LoVo (cell line): ENCODE data around the gene SUN2.

ENCODE experiments used
- DNase-seq: peaks from one replicate; pipeline ENCODE4 v3.0.0-alpha.2; 2016; ENCODE audit warnings: low spot score

Gene SUN2

GRCh38 chr22:38776086-38776485 lies 20.3 kb upstream of the SUN2 start:
- DNase-seq, result no peak

GRCh38 chr22:38775656-38776055 lies 19.9 kb upstream of the SUN2 start:
- DNase-seq, result no peak

DNA sequence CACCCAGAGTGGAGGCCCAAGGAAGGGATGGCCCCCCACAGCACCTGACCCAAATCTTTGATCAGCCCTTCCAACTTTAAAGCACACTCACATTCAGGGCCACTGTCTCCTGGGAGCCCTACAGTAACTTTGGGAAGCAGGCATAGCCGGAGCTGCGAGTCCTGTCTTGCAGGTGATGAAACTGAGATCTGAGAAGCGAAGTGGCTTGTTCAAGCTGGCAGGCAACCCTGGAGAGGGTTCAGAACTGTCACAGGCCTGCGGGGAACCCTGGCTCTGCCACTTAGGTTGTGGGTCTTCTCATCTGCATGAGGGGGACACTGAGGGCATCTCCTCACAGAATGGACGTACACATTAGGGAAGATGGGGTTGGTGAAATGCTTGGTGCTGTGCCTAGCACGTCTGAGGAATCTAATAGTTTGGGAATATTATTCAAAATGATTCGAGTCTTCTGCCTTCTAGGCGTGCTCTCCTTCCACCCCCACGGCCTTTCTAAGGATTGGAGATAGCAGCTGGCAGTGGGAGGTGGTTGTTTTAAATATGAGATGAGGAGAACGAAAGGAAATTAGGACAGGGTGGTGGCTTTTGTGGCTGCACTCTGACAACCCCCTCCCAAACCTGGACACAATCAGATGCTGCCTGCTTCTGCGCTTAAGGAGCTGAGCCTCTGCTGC lies 18.8 kb upstream of the SUN2 start:
- DNase-seq, result no peak

- no peak for DNase-seq
Measured at GRCh38 chr22:38773363-38773946, 17.7 kb upstream of the SUN2 start.

DNA sequence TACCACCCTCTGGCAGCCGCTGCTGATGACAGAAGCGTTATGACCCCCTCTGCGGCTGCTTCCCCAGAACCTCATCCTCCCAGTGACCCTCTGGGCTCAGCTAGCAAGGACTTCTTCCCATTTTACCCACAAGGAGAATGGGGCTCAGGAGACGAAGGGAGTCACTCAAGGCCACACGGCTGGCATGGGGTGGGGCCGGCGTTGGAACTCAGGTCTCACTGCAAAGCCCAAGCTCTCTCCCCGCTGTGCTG lies 16.8 kb upstream of the SUN2 start:
- DNase-seq, result no peak

- no peak for DNase-seq
Measured at GRCh38 chr22:38770257-38770949, 14.6 kb upstream of the SUN2 start.

GRCh38 chr22:38768036-38768435 lies 12.2 kb upstream of the SUN2 start:
- no peak for DNase-seq

DNA sequence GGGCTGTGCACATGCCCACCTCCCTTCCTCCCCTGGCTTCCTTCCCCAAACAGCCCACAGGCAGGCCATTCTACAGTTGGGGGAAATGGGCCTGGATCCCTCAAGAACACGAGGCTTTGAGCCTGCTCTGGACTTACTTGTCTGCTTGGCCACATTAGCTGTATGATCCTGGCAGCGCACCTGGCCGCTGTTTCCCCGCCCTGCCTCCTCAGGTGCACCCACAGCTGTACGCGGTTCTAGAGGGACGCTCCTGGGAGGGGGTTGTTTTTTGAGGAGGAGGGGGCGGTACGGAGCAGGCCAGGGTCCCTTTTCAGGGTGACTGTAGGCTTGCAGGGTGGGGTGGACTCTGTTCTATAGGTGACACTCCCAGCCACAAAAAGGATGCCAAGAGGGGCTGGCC lies 11.5 kb upstream of the SUN2 start:
- DNase-seq, result no peak

DNA sequence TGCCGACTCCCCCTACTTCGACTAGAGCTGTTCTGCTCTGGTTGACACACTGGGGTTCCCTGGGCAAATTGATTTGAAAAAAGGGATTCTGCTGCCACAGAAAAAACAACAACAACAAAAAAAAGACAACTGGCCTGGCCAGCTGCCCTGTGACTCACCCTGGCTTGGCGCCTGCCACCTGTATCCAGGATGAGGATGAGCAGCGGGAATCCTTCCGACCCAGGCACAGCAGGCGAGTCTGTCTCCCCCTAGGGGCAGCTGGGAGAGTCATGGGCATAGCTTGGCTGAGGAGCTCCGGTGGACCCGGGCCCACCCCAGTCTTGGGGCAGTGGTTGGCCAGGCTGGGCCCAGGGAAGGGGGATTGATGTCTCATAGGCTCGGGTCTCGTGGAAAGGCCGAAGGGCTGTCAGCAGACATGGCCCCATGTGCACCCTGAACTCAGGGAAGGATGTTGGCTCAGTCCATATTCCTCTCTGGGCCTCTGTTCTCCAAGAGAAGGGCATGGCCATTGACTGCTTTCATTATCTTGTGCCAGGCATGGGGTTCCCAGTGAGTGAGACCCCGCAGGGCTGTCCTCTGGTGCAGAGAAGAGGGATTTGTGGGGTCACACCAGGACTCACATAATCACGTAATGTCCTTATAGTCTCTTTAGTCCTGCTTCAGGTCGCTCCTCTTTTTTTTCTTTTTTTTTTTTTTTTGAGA lies 10.4 kb upstream of the SUN2 start:
- peak; percentile 76 for DNase-seq

DNA sequence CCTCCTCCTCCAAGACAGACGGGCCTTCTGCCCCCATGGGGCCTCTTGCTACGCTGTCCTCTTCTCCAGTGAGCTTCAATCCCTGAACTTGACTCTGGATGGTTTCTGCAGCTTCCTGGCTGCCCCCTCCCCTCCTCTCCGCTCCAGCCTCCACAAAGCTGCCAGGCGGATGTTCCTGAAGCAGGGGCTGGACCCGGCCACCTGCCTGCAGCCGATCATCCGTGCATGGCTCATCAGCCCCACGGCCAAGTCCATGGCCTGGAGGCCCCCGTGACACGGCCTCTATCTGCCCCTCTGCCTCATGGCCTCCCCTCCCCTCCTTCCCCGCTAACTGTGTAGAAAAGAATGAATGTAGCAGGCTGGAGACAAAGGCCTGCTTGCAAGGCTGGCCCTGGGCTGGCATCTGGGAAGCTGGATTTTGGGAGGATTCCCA lies 6.8 kb upstream of the SUN2 start:
- no peak for DNase-seq

DNA sequence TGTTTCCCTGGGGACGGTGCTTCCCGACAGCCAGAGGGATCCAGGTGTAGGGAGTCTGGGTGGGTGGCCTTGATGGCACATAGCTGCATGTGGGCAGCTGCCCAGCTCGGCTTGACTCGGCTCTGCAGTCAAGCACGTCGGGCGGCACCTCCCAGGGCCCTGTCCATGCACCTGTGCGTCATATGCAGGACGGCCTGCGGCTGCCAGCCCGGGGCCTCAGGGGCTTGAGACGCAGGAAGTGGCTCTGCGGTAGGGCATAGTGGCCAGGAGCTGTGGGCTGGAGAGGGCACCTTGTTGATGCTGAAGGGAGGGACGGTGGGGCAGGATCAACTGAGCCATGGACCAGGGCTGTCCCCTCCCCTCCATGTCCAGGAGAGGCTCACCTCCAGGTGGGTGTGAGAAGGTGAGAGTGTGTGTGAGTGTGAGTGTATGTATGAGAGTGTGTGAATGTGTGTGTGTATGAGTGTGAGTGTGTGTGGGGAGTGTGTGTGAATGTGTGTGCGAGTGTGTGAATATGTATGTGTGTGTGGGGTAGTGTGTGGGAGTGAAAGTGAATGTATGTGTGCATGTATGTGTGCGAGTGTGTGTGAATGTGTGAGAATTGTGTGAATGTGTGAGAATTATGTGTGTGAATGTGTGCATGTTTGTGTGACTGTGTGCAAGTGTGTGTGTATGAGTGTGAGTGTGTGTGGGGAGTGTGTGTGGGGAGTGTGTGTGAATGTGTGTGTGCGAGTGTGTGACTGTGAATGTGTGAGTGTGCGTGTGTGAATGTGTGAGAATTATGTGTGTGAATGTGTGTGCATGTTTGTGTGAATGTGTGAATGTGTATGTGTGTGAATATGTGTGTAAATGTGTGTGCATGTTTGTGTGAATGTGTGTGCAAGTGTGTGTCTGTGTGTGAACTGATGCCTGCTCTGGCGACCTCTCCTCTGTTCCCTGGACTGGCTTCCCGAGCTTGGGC lies 5.7 kb upstream of the SUN2 start:
- DNase-seq, result no peak

GRCh38 chr22:38760477-38761201 lies 4.8 kb upstream of the SUN2 start:
- DNase-seq, result no peak

GRCh38 chr22:38759005-38759404 lies 3.2 kb upstream of the SUN2 start:
- no peak for DNase-seq

GRCh38 chr22:38758276-38758945 lies 2.6 kb upstream of the SUN2 start:
- no peak for DNase-seq

DNA sequence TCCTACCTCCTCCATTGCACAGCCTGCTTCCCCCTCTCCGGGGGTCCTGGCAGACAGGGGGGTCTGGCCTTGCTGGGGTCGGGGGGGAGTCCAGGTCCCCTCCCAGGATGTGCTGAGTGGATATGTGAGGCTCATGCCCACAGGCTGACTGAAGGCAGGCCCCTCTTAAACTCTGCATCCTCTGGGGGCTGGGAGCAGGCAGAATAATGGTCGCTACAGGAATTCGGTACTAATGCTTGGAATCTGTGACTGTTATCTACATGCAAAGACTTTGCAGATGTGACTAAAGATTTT lies 1.6 kb upstream of the SUN2 start:
- DNase-seq, result no peak

DNA sequence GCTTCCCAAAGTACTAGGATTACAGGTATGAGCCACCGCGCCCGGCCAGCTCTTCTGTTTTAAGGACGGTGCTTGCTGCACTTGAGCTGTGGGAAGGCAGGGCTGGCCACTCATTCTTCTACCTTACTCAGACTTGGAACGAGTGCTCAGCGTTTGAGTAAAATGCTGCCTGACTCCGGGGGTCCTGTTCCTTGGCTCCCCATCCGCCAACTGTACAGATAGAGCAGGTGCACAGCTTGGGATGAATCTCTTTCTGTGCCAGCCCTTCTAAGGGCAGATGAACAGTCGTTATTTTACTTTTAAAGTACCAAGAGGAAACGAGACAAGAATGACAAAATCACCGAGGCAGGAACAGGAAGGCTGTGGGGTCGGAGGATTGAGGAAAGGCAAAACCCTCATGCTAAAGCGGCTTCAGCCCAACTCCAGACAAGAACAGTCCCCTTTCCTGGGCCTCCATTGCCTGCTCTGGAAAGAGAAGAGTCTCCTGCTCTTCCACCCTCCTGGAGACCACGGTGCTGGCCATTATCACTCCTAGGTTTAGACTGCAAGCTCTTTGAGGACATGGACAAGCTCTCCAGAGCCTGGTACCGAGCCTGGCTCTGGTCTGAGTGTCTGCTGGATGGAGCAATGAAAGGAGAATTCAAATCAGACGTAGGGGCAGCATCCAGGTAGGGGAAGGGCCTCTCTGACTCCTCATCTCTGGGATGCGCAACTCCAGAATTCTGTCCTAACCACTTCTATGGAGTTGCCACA lies 1.1 kb upstream of the SUN2 start:
- no peak for DNase-seq

DNA sequence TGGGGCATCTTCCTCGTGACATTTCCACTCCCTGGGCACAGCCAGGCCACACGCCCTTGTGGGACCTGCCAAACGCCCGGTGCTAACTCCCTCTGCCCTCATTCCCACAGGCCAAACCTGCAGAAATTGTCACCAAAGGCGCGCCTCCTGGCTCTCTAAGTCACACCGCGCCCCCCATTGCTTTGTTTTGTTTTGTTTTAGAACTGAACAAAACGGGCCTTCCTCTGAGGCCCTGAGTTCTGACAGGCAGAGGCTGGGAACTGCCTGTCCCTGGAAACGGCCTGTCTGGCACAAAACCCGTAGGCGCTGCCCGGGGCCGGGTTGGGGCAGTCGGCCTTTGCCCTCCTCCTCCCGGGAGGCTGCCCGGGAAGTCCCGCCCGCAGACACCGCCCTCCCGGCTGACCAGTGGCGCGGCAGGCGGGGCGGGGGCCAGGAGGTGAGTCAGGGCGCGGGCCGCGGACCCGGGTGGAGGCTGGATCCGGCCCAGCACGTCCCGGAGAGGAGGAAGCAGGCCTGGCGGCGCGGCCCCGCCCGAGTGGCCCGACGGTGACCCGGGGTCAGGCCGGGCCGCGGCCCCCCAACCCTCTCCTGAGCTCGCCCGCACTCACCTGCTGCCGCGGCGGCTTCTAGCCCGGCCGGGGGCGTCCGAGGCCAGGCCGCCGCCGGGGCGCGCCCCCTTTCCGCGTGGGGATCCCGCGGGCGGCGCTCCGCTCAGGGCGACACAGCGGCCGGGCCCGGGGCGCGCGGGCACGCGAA lies 465 bp downstream of the SUN2 start:
- DNase-seq, result peak; percentile 77

- DNase-seq, result no peak
Measured at GRCh38 chr22:38754751-38755154, 1.0 kb downstream of the SUN2 start.

GRCh38 chr22:38753948-38754750 lies 1.6 kb downstream of the SUN2 start:
- DNase-seq, result no peak
